SK-N-SH (cell line): Measurements from ENCODE around the gene P2RX3. TPM values are rescaled to one million over a fixed set of nuclear protein-coding genes. Genes with fewer than 3 reads are reported as not detected.

ENCODE experiments used
- CTCF ChIA-PET: fragments of 300-600, 350-600 bp; formaldehyde crosslinking; extraction: SDS; loops from one replicate; lab custom pipeline; 2021; lab: Yijun Ruan, JAX
- POLR2A ChIA-PET: fragments of 350-600 bp; sonication (Branson Sonifier 250); formaldehyde crosslinking; extraction: SDS; loops from one replicate; lab custom pipeline; 2020; ENCODE audit warnings: antibody characterized with exemption, inconsistent platforms; lab: Yijun Ruan, JAX
- DNase-seq: peaks from one replicate; pipeline ENCODE4 v3.0.0; 2012
- H2AFZ ChIP-seq: fragments of 200-600 bp; sonication (generic); 2 replicates; pipeline ENCODE4 v1.8.1; 2016; ENCODE audit warnings: antibody characterized with exemption, mild to moderate bottlenecking, low read depth
- H3F3A ChIP-seq: fragments of 200-600 bp; sonication (generic); replicated peaks from 2 replicates; pipeline ENCODE3; 2016; ENCODE audit warnings: antibody characterized with exemption, mild to moderate bottlenecking; ENCODE audit not compliant: insufficient read depth
- H3K27ac ChIP-seq, 2 experiments: fragments of 200-500 bp in 1 of 2; fragments of 200-600 bp in 1 of 2; sonication (Bioruptor generic) in 1 of 2; sonication (generic), shearing (Covaris generic) in 1 of 2; 2 replicates each; pipeline versions ENCODE4 v1.5.1 to v1.6.1; 2014 to 2016; ENCODE audit warnings: low read depth in 2 of 2, inconsistent platforms in 1 of 2, low read length in 1 of 2, mild to moderate bottlenecking in 1 of 2, mixed read lengths in 1 of 2
- H3K27me3 ChIP-seq: fragments of 200-600 bp; sonication (generic), shearing (Covaris generic); 2 replicates; pipeline ENCODE4 v1.6.1; 2016; ENCODE audit warnings: mixed run types; ENCODE audit not compliant: insufficient read depth
- H3K36me3 ChIP-seq, 2 experiments: fragments of 200-500 bp in 1 of 2; fragments of 200-600 bp in 1 of 2; sonication (Bioruptor generic) in 1 of 2; sonication (generic) in 1 of 2; replicated peaks in 1 of 2; 2 replicates each; pipeline versions ENCODE3 to v1.5.1; 2014 to 2016; ENCODE audit warnings: low read length in 1 of 2, mild to moderate bottlenecking in 1 of 2; ENCODE audit not compliant: insufficient read depth in 2 of 2, control insufficient read depth in 1 of 2
- H3K4me1 ChIP-seq, 2 experiments: fragments of 200-500 bp in 1 of 2; fragments of 200-600 bp in 1 of 2; sonication (Bioruptor generic) in 1 of 2; sonication (generic), shearing (Covaris generic) in 1 of 2; 2 replicates each; pipeline versions ENCODE4 v1.5.1 to v1.6.1; 2014 to 2016; ENCODE audit warnings: low read depth in 1 of 2, low read length in 1 of 2, mixed run types in 1 of 2; ENCODE audit not compliant: insufficient read depth in 2 of 2, control insufficient read depth in 1 of 2
- H3K4me2 ChIP-seq: fragments of 200-600 bp; sonication (generic), shearing (Covaris generic); 2 replicates; pipeline ENCODE4 v1.6.1; 2017; ENCODE audit warnings: mixed run types
- H3K4me3 ChIP-seq, 2 experiments: fragments of 200-500 bp in 1 of 2; fragments of 200-600 bp in 1 of 2; sonication (Bioruptor generic) in 1 of 2; sonication (generic), shearing (Covaris generic) in 1 of 2; 2 replicates each; pipeline versions ENCODE4 v1.5.1 to v1.8.1; 2014 to 2016; ENCODE audit warnings: low read depth in 2 of 2, inconsistent platforms in 1 of 2, low read length in 1 of 2, mild to moderate bottlenecking in 1 of 2, mixed read lengths in 1 of 2, moderate library complexity in 1 of 2
- H3K79me2 ChIP-seq: fragments of 200-600 bp; sonication (generic); 2 replicates; pipeline ENCODE4 v1.8.1; 2017; ENCODE audit warnings: mild to moderate bottlenecking; ENCODE audit not compliant: insufficient read depth
- H3K9ac ChIP-seq: fragments of 200-600 bp; sonication (generic); 2 replicates; pipeline ENCODE4 v1.6.1; 2017; ENCODE audit warnings: mixed run types
- H3K9me2 ChIP-seq: fragments of 200-600 bp; sonication (generic); 2 replicates; pipeline ENCODE4 v1.6.1; 2017; ENCODE audit warnings: mixed run types
- H3K9me3 ChIP-seq: fragments of 200-600 bp; sonication (generic); 2 replicates; pipeline ENCODE4 v1.6.1; 2017; ENCODE audit warnings: mixed run types, mild to moderate bottlenecking, moderate library complexity
- H4K20me1 ChIP-seq: fragments of 200-600 bp; sonication (generic); 2 replicates; pipeline ENCODE4 v1.6.1; 2017; ENCODE audit warnings: mild to moderate bottlenecking, mixed run types; ENCODE audit not compliant: insufficient read depth
- ELF1 ChIP-seq: IDR thresholded peaks from 2 replicates; pipeline ENCODE4 v1.4.0; 2012
- EP300 ChIP-seq, 2 experiments: IDR thresholded peaks; 2 replicates each; pipeline versions ENCODE4 v1.4.0 to v1.6.1; 2012; ENCODE audit warnings: borderline replicate concordance in 1 of 2, low read depth in 1 of 2, low read length in 1 of 2
- FOSL2 ChIP-seq: IDR thresholded peaks from 2 replicates; pipeline ENCODE4 v1.4.0; 2012; ENCODE audit warnings: low read depth, mild to moderate bottlenecking, moderate library complexity, borderline replicate concordance
- FOXJ3 ChIP-seq: sonication (generic); formaldehyde crosslinking; IDR thresholded peaks from 2 replicates; pipeline ENCODE4 v1.5.1; 2020; ENCODE audit warnings: mild to moderate bottlenecking, missing genetic modification reagents
- FOXM1 ChIP-seq: IDR thresholded peaks from 2 replicates; pipeline ENCODE4 v1.4.0; 2012; ENCODE audit warnings: low read depth, mild to moderate bottlenecking
- GATA2 ChIP-seq: sonication (generic); formaldehyde crosslinking; IDR thresholded peaks from 2 replicates; pipeline ENCODE4 v1.5.0; 2020; ENCODE audit warnings: mild to moderate bottlenecking, missing genetic modification reagents
- IRF3 ChIP-seq: fragments of 150-350 bp; IDR thresholded peaks from 2 replicates; pipeline ENCODE4 v1.6.1; 2016; ENCODE audit warnings: mild to moderate bottlenecking, low read depth, low read length
- JUND ChIP-seq: IDR thresholded peaks from 2 replicates; pipeline ENCODE4 v1.4.0; 2012
- MEF2A ChIP-seq: IDR thresholded peaks from 2 replicates; pipeline ENCODE4 v1.4.0; 2012; ENCODE audit warnings: low read depth, borderline replicate concordance
- NFIC ChIP-seq: IDR thresholded peaks from 2 replicates; pipeline ENCODE4 v1.4.0; 2012; ENCODE audit warnings: borderline replicate concordance
- NRF1 ChIP-seq: IDR thresholded peaks from 2 replicates; pipeline ENCODE4 v1.6.1; 2012; ENCODE audit warnings: low read depth, mild to moderate bottlenecking, low read length
- PBX3 ChIP-seq: IDR thresholded peaks from 2 replicates; pipeline ENCODE4; 2012
- POLR2AphosphoS5 ChIP-seq: IDR thresholded peaks from 2 replicates; pipeline ENCODE4 v1.6.1; 2012; ENCODE audit warnings: low read depth, low read length
- RAD21 ChIP-seq: IDR thresholded peaks from 2 replicates; pipeline ENCODE4 v1.6.1; 2012; ENCODE audit warnings: mild to moderate bottlenecking, low read length
- RCOR1 ChIP-seq: fragments of 150-350 bp; IDR thresholded peaks from 2 replicates; pipeline ENCODE4 v1.6.1; 2017; ENCODE audit warnings: antibody characterized with exemption, low read length
- RXRA ChIP-seq: IDR thresholded peaks from 2 replicates; pipeline ENCODE4 v1.4.0; 2012; ENCODE audit warnings: low read depth, mild to moderate bottlenecking, borderline replicate concordance
- SIN3A ChIP-seq: IDR thresholded peaks from 2 replicates; pipeline ENCODE4 v1.6.1; 2012; ENCODE audit warnings: low read depth, mild to moderate bottlenecking, low read length, moderate library complexity, borderline replicate concordance
- SMC3 ChIP-seq: IDR thresholded peaks from 2 replicates; pipeline ENCODE4 v1.6.1; 2012; ENCODE audit warnings: low read depth, low read length, improper control_type of control experiment
- TAF1 ChIP-seq: IDR thresholded peaks from 2 replicates; pipeline ENCODE4 v1.6.1; 2012; ENCODE audit warnings: low read depth, mild to moderate bottlenecking, low read length, moderate library complexity, borderline replicate concordance
- TCF12 ChIP-seq: IDR thresholded peaks from 2 replicates; pipeline ENCODE4 v1.4.0; 2012
- TEAD4 ChIP-seq: IDR thresholded peaks from 2 replicates; pipeline ENCODE4 v1.4.0; 2012; ENCODE audit warnings: mild to moderate bottlenecking, borderline replicate concordance; ENCODE audit not compliant: insufficient read depth
- YY1 ChIP-seq: IDR thresholded peaks from 2 replicates; pipeline ENCODE4 v1.4.0; 2012; ENCODE audit warnings: low read depth, mild to moderate bottlenecking
- WGBS: methylation state at CpG from one replicate; pipeline ENCODE4 v1.1.6; 2017; ENCODE audit warnings: low lambda C conversion rate; 5-methylcytosine and 5-hydroxymethylcytosine counted together
- polyA plus RNA-seq, 3 experiments: library from polyadenylated mRNA; depleted of rRNA; stranded (reverse); fragments of >200 nt; gene quantifications; 2 replicates each; pipeline ENCODE4 v1.2.3, GENCODE V29; 2012
- TF ChIP-seq, protein P1 (sequence below): IDR thresholded peaks from 2 replicates; pipeline ENCODE4 v1.4.0; 2012; ENCODE audit warnings: low read depth, borderline replicate concordance
- TF ChIP-seq, protein P2 (sequence below): IDR thresholded peaks from 2 replicates; pipeline ENCODE4 v1.6.1; 2012; ENCODE audit warnings: mild to moderate bottlenecking, low read depth, low read length, moderate library complexity
- TF ChIP-seq, protein P3 (sequence below): IDR thresholded peaks from 2 replicates; pipeline ENCODE4 v1.4.0; 2012; ENCODE audit warnings: low read depth

P2RX3 gene
- polyA plus RNA-seq, 1 of the 3 experiments (the other 2 are of a cell fraction): not detected

GRCh38 chr11:57311109-57311936 is 26.8 kb upstream of the P2RX3 start:
- peaks cover 8% of the 10 kb centered on the region for H3F3A ChIP-seq
- peak overlapping the region; percentile 42 to 62 for H3K4me3 ChIP-seq
- H3K4me1 ChIP-seq: peaks cover 2 to 4% of the 10 kb centered on the region in 2 experiments; a peak in 1 of 4 replicates
- H3K9me3 ChIP-seq: no peaks in the 10 kb centered on the region
- H3K4me2 ChIP-seq: peak overlapping the region; percentile 62
- 3% methylated on average over 17 of the region's 31 CpGs for WGBS
- H3K27ac ChIP-seq: peak overlapping the region; percentile 43 to 75
- no peaks in the 10 kb centered on the region for H3K27me3 ChIP-seq
- peak; percentile 68 for DNase-seq
- ChIA-PET POLR2A (interaction anchor here (0.9 kb wide), 1 partner anchor 15 kb away, joined by 3 read pairs; no protein-coding TSS in a partner anchor), CTCF (interaction anchor here (1.1 kb wide), 1 partner anchor 146 kb away, joined by 3 read pairs; no protein-coding TSS in a partner anchor)
- H3K79me2 ChIP-seq: peaks cover 41% of the 10 kb centered on the region
- no peaks in the 10 kb centered on the region for H3K9me2 ChIP-seq
- no peak overlapping the region for H2AFZ ChIP-seq
- peaks cover 20% of the 10 kb centered on the region for H4K20me1 ChIP-seq
- H3K9ac ChIP-seq: peak overlapping the region; percentile 61; the same call in 1 of the 2 replicates
- peaks cover 22 to 69% of the 10 kb centered on the region in 2 experiments for H3K36me3 ChIP-seq
- TF ChIP-seq RAD21: no peak
- 0 out of 2 replicates have a peak, but pooled peaks have one; percentile 28 for TF ChIP-seq YY1
- peak; percentile 78 for TF ChIP-seq POLR2AphosphoS5
- TF ChIP-seq, protein P1, sequence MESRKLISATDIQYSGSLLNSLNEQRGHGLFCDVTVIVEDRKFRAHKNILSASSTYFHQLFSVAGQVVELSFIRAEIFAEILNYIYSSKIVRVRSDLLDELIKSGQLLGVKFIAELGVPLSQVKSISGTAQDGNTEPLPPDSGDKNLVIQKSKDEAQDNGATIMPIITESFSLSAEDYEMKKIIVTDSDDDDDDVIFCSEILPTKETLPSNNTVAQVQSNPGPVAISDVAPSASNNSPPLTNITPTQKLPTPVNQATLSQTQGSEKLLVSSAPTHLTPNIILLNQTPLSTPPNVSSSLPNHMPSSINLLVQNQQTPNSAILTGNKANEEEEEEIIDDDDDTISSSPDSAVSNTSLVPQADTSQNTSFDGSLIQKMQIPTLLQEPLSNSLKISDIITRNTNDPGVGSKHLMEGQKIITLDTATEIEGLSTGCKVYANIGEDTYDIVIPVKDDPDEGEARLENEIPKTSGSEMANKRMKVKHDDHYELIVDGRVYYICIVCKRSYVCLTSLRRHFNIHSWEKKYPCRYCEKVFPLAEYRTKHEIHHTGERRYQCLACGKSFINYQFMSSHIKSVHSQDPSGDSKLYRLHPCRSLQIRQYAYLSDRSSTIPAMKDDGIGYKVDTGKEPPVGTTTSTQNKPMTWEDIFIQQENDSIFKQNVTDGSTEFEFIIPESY: no peak
- no peak for TF ChIP-seq TEAD4
- 0 out of 2 replicates have a peak, but pooled peaks have one; percentile 37 for TF ChIP-seq NFIC
- peak; percentile 44; the same call in 1 of the 2 replicates for TF ChIP-seq JUND
- no peak for TF ChIP-seq IRF3
- TF ChIP-seq, protein P2, sequence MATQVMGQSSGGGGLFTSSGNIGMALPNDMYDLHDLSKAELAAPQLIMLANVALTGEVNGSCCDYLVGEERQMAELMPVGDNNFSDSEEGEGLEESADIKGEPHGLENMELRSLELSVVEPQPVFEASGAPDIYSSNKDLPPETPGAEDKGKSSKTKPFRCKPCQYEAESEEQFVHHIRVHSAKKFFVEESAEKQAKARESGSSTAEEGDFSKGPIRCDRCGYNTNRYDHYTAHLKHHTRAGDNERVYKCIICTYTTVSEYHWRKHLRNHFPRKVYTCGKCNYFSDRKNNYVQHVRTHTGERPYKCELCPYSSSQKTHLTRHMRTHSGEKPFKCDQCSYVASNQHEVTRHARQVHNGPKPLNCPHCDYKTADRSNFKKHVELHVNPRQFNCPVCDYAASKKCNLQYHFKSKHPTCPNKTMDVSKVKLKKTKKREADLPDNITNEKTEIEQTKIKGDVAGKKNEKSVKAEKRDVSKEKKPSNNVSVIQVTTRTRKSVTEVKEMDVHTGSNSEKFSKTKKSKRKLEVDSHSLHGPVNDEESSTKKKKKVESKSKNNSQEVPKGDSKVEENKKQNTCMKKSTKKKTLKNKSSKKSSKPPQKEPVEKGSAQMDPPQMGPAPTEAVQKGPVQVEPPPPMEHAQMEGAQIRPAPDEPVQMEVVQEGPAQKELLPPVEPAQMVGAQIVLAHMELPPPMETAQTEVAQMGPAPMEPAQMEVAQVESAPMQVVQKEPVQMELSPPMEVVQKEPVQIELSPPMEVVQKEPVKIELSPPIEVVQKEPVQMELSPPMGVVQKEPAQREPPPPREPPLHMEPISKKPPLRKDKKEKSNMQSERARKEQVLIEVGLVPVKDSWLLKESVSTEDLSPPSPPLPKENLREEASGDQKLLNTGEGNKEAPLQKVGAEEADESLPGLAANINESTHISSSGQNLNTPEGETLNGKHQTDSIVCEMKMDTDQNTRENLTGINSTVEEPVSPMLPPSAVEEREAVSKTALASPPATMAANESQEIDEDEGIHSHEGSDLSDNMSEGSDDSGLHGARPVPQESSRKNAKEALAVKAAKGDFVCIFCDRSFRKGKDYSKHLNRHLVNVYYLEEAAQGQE: no peak
- peak; percentile 60 for TF ChIP-seq FOSL2
- peak in 1 of 2 experiments; percentile 35; a peak in 1 of 4 replicates for TF ChIP-seq EP300 (IDR thresholded peaks at IDR 0.05; ENCODE audit: borderline replicate concordance in 1 of 2, low read depth in 1 of 2, low read length in 1 of 2)
- no peak for TF ChIP-seq MEF2A
- peak; percentile 55; the same call in 1 of the 2 replicates for TF ChIP-seq TCF12
- TF ChIP-seq NRF1: 0 out of 2 replicates have a peak, but pooled peaks have one; percentile 5
- TF ChIP-seq FOXM1: no peak
- no peak for TF ChIP-seq ELF1
- peak; percentile 47; the same call in 1 of the 2 replicates for TF ChIP-seq TAF1
- no peak; the same call in 1 of the 2 replicates for TF ChIP-seq PBX3
- no peak for TF ChIP-seq FOXJ3 (CRISPR knock-in tag)
- peak; percentile 34; the same call in 1 of the 2 replicates for TF ChIP-seq SIN3A
- TF ChIP-seq RCOR1: no peak
- no peak for TF ChIP-seq GATA2 (CRISPR knock-in tag)
- TF ChIP-seq, protein P3, sequence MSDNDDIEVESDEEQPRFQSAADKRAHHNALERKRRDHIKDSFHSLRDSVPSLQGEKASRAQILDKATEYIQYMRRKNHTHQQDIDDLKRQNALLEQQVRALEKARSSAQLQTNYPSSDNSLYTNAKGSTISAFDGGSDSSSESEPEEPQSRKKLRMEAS: peak; percentile 70
- no peak for TF ChIP-seq SMC3
- TF ChIP-seq RXRA: peak; percentile 65; the same call in 1 of the 2 replicates
